Thyroid gland (tissue), 4 donors: ENCODE measurements around the gene ICE2.

Experiments used
- CTCF ChIP-seq, 6 experiments: fragments of 200-600 bp in 3 of 6; fragments of 450-650 bp in 3 of 6; sonication (generic) in 3 of 6; IDR thresholded peaks; one replicate each; pipeline ENCODE4 v1.5.1; 2016 to 2019; ENCODE audit warnings: antibody characterized with exemption in 6 of 6, mild to moderate bottlenecking in 2 of 6, inconsistent platforms in 1 of 6, moderate library complexity in 1 of 6
- POLR2A ChIP-seq, 2 donors: fragments of 450-650 bp; IDR thresholded peaks; one replicate each; pipeline ENCODE4 v1.6.1; 2017; ENCODE audit warnings: antibody characterized with exemption in 2 of 2, mild to moderate bottlenecking in 2 of 2, moderate library complexity in 1 of 2

DNA sequence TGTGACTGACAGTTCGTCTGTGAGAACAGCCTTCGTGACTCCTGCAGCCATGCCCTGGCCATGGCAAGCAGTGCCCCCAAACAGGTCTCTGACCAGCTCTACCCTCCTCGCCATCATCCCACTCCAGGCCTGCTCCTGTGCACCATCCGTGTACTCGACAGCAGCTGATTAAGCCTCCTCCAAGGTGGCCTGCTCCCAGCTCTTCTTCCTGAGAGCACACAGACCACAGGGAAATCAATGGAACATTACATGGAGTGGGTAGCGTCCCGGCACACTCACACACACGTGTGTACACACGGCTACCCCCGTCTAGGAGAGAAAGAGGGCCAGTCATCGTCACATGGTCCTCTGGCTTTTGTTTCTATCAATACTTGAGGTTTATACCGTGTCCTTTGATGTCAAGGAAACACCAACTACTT, 102.3 kb downstream of the ICE2 start:
- TF ChIP-seq CTCF (IDR thresholded peaks at IDR 0.05), result no peak
- no peak for TF ChIP-seq POLR2A (IDR thresholded peaks at IDR 0.05)
